Measurements from ENCODE around the gene ZFAND3.

DNA sequence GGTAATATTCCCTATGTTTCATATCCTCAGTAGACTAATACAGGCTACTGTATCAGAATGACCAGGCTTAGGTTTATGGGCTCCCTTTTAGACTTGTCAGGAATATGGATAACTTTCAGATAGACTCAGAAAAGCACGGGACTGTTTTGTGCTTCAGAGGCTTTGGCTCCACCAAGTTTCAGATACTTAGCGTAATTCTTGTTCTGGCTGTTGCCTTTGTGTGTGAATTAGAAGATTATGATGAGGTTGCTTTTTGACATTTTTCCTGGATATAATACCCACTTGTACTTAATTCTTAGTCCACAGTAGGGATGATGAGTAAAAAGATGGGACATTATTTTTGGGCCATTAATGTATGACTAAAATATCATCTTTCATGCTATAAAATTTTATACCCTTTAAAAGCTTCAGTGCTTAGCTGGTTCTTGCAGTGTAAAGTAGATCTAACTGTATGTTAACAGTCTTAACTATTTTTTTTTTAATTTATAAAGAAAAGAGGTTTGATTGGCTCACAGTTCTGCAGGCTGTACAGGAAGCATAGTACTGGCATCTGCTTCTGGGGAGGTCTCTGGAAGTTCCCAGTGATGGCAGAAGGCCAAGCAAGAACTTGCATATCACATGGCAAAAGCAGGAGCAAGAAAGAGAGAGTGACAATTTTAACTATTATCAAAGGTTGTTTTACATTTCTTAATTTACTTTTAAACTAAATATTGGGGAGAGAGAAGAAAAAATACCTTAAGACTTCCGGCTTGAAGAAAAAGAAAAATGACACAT is 120.7 kb downstream of the ZFAND3 start:
- TF ChIP-seq POLR2A (IDR thresholded peaks at IDR 0.05) (no peak), CTCF (IDR thresholded peaks at IDR 0.05) (no peak), POLR2AphosphoS5 (IDR thresholded peaks at IDR 0.05) (no peak), EP300 (IDR thresholded peaks at IDR 0.05) (no peak)

All from upper lobe of left lung (tissue), 4 donors.